GM23338 (cell line): ENCODE data around the gene POLR1E. TPM values are rescaled to one million over a fixed set of nuclear protein-coding genes. Genes with fewer than 3 reads are reported as not detected.

Experiments
- ATAC-seq: fragments of 200-7000 bp; cut with Tn5 transposase; 3 replicates; pipeline ENCODE4 v1.9.1; 2020
- DNase-seq: peaks from one replicate; pipeline ENCODE4 v3.0.0-alpha.2; 2015; ENCODE audit warnings: low spot score
- H2AFZ ChIP-seq: fragments of 200-600 bp; sonication (generic); 2 replicates; pipeline ENCODE4 v1.8.0; 2016; ENCODE audit warnings: antibody characterized with exemption, mild to moderate bottlenecking, moderate library complexity
- H3F3A ChIP-seq: fragments of 200-600 bp; sonication (generic); replicated peaks from 2 replicates; pipeline ENCODE4 v1.8.0; 2017; ENCODE audit warnings: antibody characterized with exemption, mixed run types, low read depth
- H3K27ac ChIP-seq: fragments of 200-600 bp; sonication (generic); 2 replicates; pipeline ENCODE4 v1.6.1; 2016; ENCODE audit warnings: low read depth
- H3K27me3 ChIP-seq: fragments of 200-600 bp; sonication (generic); 2 replicates; pipeline ENCODE4 v1.8.0; 2016; ENCODE audit warnings: mild to moderate bottlenecking, mixed run types, moderate library complexity; ENCODE audit not compliant: insufficient read depth
- H3K36me3 ChIP-seq: fragments of 200-600 bp; sonication (generic); 2 replicates; pipeline ENCODE4 v1.8.0; 2016; ENCODE audit warnings: mild to moderate bottlenecking; ENCODE audit not compliant: insufficient read depth
- H3K4me1 ChIP-seq: fragments of 200-600 bp; sonication (generic); 2 replicates; pipeline ENCODE4 v1.8.0; 2016; ENCODE audit warnings: mild to moderate bottlenecking, moderate library complexity; ENCODE audit not compliant: insufficient read depth
- H3K4me2 ChIP-seq: fragments of 200-600 bp; sonication (generic); 2 replicates; pipeline ENCODE4 v1.7.1; 2017; ENCODE audit warnings: mixed run types
- H3K4me3 ChIP-seq: fragments of 200-600 bp; sonication (generic); 2 replicates; pipeline ENCODE4 v1.6.1; 2016; ENCODE audit warnings: mixed run types
- H3K79me2 ChIP-seq: fragments of 200-600 bp; sonication (generic); replicated peaks from 2 replicates; pipeline ENCODE4 v1.8.0; 2017; ENCODE audit warnings: mild to moderate bottlenecking; ENCODE audit not compliant: insufficient read depth
- H3K9me2 ChIP-seq: fragments of 200-600 bp; sonication (generic); 2 replicates; pipeline ENCODE4 v1.8.0; 2017; ENCODE audit not compliant: insufficient read depth
- H4K20me1 ChIP-seq: fragments of 200-600 bp; sonication (generic); replicated peaks from 2 replicates; pipeline ENCODE4 v1.8.0; 2017; ENCODE audit warnings: mild to moderate bottlenecking; ENCODE audit not compliant: insufficient read depth
- H3K27ac Mint-ChIP-seq: 2 replicates; pipeline ENCODE4 v1.8.0; 2020; ENCODE audit warnings: inconsistent platforms, mild to moderate bottlenecking, moderate library complexity, mixed read lengths
- H3K27me3 Mint-ChIP-seq: 3 replicates; pipeline ENCODE4 v1.8.0; 2022; ENCODE audit warnings: low read depth, mild to moderate bottlenecking, moderate library complexity, mixed read lengths, inconsistent platforms; ENCODE audit not compliant: insufficient read depth, poor library complexity
- H3K36me3 Mint-ChIP-seq: 3 replicates; pipeline ENCODE4 v1.8.0; 2021; ENCODE audit warnings: low read depth, mild to moderate bottlenecking, inconsistent platforms, moderate library complexity, mixed read lengths
- H3K4me1 Mint-ChIP-seq: 3 replicates; pipeline ENCODE4 v1.8.0; 2020; ENCODE audit warnings: mild to moderate bottlenecking, inconsistent platforms, mixed read lengths
- H3K4me3 Mint-ChIP-seq: 3 replicates; pipeline ENCODE4 v1.8.0; 2021; ENCODE audit warnings: moderate library complexity, mild to moderate bottlenecking, inconsistent platforms, mixed read lengths
- H3K9me3 Mint-ChIP-seq: 3 replicates; pipeline ENCODE4 v1.8.0; 2020; ENCODE audit warnings: moderate library complexity, mild to moderate bottlenecking, inconsistent platforms, mixed read lengths
- CREB1 ChIP-seq: fragments of 250-450 bp; sonication (Bioruptor Pico); IDR thresholded peaks from 2 replicates; pipeline ENCODE4 v1.5.0; 2020; ENCODE audit warnings: low read depth, mild to moderate bottlenecking, moderate library complexity
- CTCF ChIP-seq, 2 experiments: fragments of 200-600 bp in 1 of 2; sonication (generic) in 1 of 2; conservative IDR thresholded peaks; 2 replicates each; pipeline versions ENCODE4 v1.5.1 to v1.6.1; 2016 to 2017; ENCODE audit warnings: antibody characterized with exemption in 2 of 2, low read depth in 2 of 2, mild to moderate bottlenecking in 2 of 2, moderate library complexity in 1 of 2
- ETS1 ChIP-seq: IDR thresholded peaks from 2 replicates; pipeline ENCODE4 v1.6.1; 2016; ENCODE audit warnings: antibody characterized with exemption
- EZH2 ChIP-seq: fragments of 200-600 bp; sonication (generic); IDR thresholded peaks from one replicate; pipeline ENCODE4 v1.8.0; 2017; ENCODE audit warnings: antibody characterized with exemption, mild to moderate bottlenecking, low read depth; ENCODE audit not compliant: unreplicated experiment
- EZH2phosphoT487 ChIP-seq: fragments of 200-600 bp; sonication (generic); IDR thresholded peaks from one replicate; pipeline ENCODE4 v1.8.1; 2018; ENCODE audit warnings: antibody characterized with exemption; ENCODE audit not compliant: unreplicated experiment
- JUNB ChIP-seq: IDR thresholded peaks from one replicate; pipeline ENCODE4 v1.6.1; 2016; ENCODE audit warnings: antibody characterized with exemption; ENCODE audit not compliant: unreplicated experiment
- NANOG ChIP-seq: IDR thresholded peaks from 2 replicates; pipeline ENCODE4 v1.6.1; 2016; ENCODE audit warnings: antibody characterized with exemption, borderline replicate concordance
- POLR2AphosphoS5 ChIP-seq: IDR thresholded peaks from 2 replicates; pipeline ENCODE4 v1.6.1; 2016; ENCODE audit warnings: antibody characterized with exemption, low read depth
- REST ChIP-seq: IDR thresholded peaks from one replicate; pipeline ENCODE4 v1.6.1; 2018; ENCODE audit warnings: antibody characterized with exemption; ENCODE audit not compliant: unreplicated experiment
- STAT1 ChIP-seq: IDR thresholded peaks from one replicate; pipeline ENCODE4 v1.6.1; 2016; ENCODE audit warnings: antibody characterized with exemption; ENCODE audit not compliant: unreplicated experiment
- ZNF114 ChIP-seq: fragments of 250-450 bp; sonication (Bioruptor Pico); IDR thresholded peaks from 2 replicates; pipeline ENCODE4 v1.5.0; 2020; ENCODE audit warnings: mild to moderate bottlenecking, moderate library complexity
- ZNF331 ChIP-seq: fragments of 250-450 bp; sonication (Bioruptor Pico); IDR thresholded peaks from 2 replicates; pipeline ENCODE4 v1.5.0; 2020; ENCODE audit warnings: low read depth, mild to moderate bottlenecking, moderate library complexity
- ZNF462 ChIP-seq: fragments of 250-450 bp; sonication (Bioruptor Pico); IDR thresholded peaks from 2 replicates; pipeline ENCODE4 v1.5.0; 2020; ENCODE audit warnings: mild to moderate bottlenecking, moderate library complexity
- polyA plus RNA-seq: library from polyadenylated mRNA; unstranded; fragments of >200 nt; fragmentation: Nextera tagmentation; extraction: Ambion mirVana; gene quantifications from 2 replicates; pipeline ENCODE4 v1.2.1, GENCODE V29; 2016
- total RNA-seq: library from RNA; depleted of rRNA; stranded (reverse); fragments of >200 nt; shearing (Covaris generic); gene quantifications from 2 replicates; pipeline ENCODE4 v1.2.3, GENCODE V29; 2014

The POLR1E gene
- total and polyA plus RNA-seq, 2 experiments from 2014 or later: 19.2 to 45.5 TPM

- no peak for TF ChIP-seq REST
- TF ChIP-seq ZNF114 (CRISPR knock-in tag): no peak
- TF ChIP-seq JUNB: no peak
These were observed 57.7 kb downstream of the POLR1E start (continued) for GRCh38 chr9:37543468-37543867.

- DNase-seq (no peak), ATAC-seq (no peak)
- Histone ChIP-seq H3K79me2 (no peaks in the 10 kb centered on the region), H3K4me2 (no peak overlapping the region), H3K4me3 (no peak overlapping the region), H3K27ac (no peak overlapping the region), H3K36me3 (no peaks in the 10 kb centered on the region), H3K27me3 (no peaks in the 10 kb centered on the region), H4K20me1 (no peaks in the 10 kb centered on the region), H2AFZ (no peak overlapping the region), H3F3A (no peaks in the 10 kb centered on the region), H3K4me1 (no peaks in the 10 kb centered on the region), H3K9me2 (no peaks in the 10 kb centered on the region)
- H3K27me3 Mint-ChIP-seq: peaks cover 10% of the 10 kb centered on the region
- H3K4me1 Mint-ChIP-seq: peaks cover 3% of the 10 kb centered on the region; the same call in 1 of the 3 replicates
- no peak overlapping the region for H3K4me3 Mint-ChIP-seq
- no peak overlapping the region for H3K27ac Mint-ChIP-seq
- no peaks in the 10 kb centered on the region for H3K36me3 Mint-ChIP-seq
- no peaks in the 10 kb centered on the region for H3K9me3 Mint-ChIP-seq
- TF ChIP-seq STAT1: no peak
- TF ChIP-seq CTCF (conservative IDR thresholded peaks at IDR 0.05; ENCODE audit: low read depth in 2 of 2): no peak
- TF ChIP-seq EZH2: no peak
- no peak for TF ChIP-seq ETS1
- no peak for TF ChIP-seq ZNF331 (CRISPR knock-in tag)
- TF ChIP-seq CREB1 (CRISPR knock-in tag): no peak
- no peak for TF ChIP-seq ZNF114 (CRISPR knock-in tag)
- no peak for TF ChIP-seq EZH2phosphoT487
- TF ChIP-seq ZNF462 (CRISPR knock-in tag): no peak
- TF ChIP-seq POLR2AphosphoS5: no peak
- no peak for TF ChIP-seq NANOG
These were observed 61.7 kb downstream of the POLR1E start for GRCh38 chr9:37547328-37547878.
